K562 (cell line): ENCODE data around the gene SLC36A1. TPM values are rescaled to one million over a fixed set of nuclear protein-coding genes. Genes with fewer than 3 reads are reported as not detected.

Source experiments
- CBX5 ChIP-seq: IDR thresholded peaks from 2 replicates; pipeline ENCODE4 v1.6.1; 2014; ENCODE audit warnings: low read depth, borderline replicate concordance
- CC2D1A ChIP-seq: fragments of 450-650 bp; IDR thresholded peaks from 2 replicates; pipeline ENCODE4 v1.6.1; 2017; ENCODE audit warnings: mild to moderate bottlenecking
- HEY1 ChIP-seq: fragments of 250-450 bp; sonication (Bioruptor Pico); IDR thresholded peaks from 2 replicates; pipeline ENCODE4 v1.5.0; 2020; ENCODE audit warnings: mild to moderate bottlenecking, moderate library complexity, borderline replicate concordance
- HNRNPH1 ChIP-seq: fragments of 200-400 bp; formaldehyde crosslinking; optimal IDR thresholded peaks from 2 replicates; pipeline ENCODE3; 2017; ENCODE audit warnings: low read depth, mild to moderate bottlenecking, low read length, moderate library complexity
- KAT2B ChIP-seq: IDR thresholded peaks from one replicate; pipeline ENCODE4 v1.6.1; 2012; ENCODE audit warnings: low read depth, mild to moderate bottlenecking, control low read depth, inconsistent platforms, low read length, moderate library complexity
- KDM1A ChIP-seq, 2 experiments: fragments of 450-650 bp; IDR thresholded peaks; 2 replicates each; pipeline ENCODE4 v1.6.1; 2016; ENCODE audit warnings: mild to moderate bottlenecking in 2 of 2
- MYC ChIP-seq, 2 experiments: fragments of 250-450 bp in 1 of 2; sonication (Bioruptor Pico) in 1 of 2; IDR thresholded peaks; 2 replicates each; pipeline versions ENCODE4 v1.5.1 to v1.6.1; 2012 to 2021; ENCODE audit warnings: low read depth in 2 of 2, borderline replicate concordance in 1 of 2, improper control_type of control experiment in 1 of 2, low read length in 1 of 2, mild to moderate bottlenecking in 1 of 2, moderate library complexity in 1 of 2
- NFE2L1 ChIP-seq: fragments of 450-650 bp; IDR thresholded peaks from 2 replicates; pipeline ENCODE4 v1.6.1; 2016; ENCODE audit warnings: missing genetic modification characterization, low read depth, mild to moderate bottlenecking, missing compliant biosample characterization, moderate library complexity, borderline replicate concordance
- POLR2AphosphoS2 ChIP-seq: IDR thresholded peaks from 2 replicates; pipeline ENCODE4 v1.6.1; 2012; ENCODE audit warnings: low read length, improper control_type of control experiment
- RBFOX2 ChIP-seq: fragments of 200-400 bp; formaldehyde crosslinking; IDR thresholded peaks from 2 replicates; pipeline ENCODE4 v1.6.1; 2017; ENCODE audit warnings: low read depth, mild to moderate bottlenecking, low read length, moderate library complexity
- RBM17 ChIP-seq: fragments of 200-400 bp; formaldehyde crosslinking; IDR thresholded peaks from 2 replicates; pipeline ENCODE4 v1.6.1; 2017; ENCODE audit warnings: low read depth, mild to moderate bottlenecking, low read length, borderline replicate concordance
- RFX1 ChIP-seq: fragments of 450-650 bp; IDR thresholded peaks from 2 replicates; pipeline ENCODE4 v1.6.1; 2016; ENCODE audit warnings: mild to moderate bottlenecking, moderate library complexity
- ZNF12 ChIP-seq: sonication (generic); formaldehyde crosslinking; IDR thresholded peaks from 2 replicates; pipeline ENCODE4 v1.4.0; 2020; ENCODE audit warnings: mild to moderate bottlenecking, missing genetic modification reagents
- ZNF586 ChIP-seq: fragments of 450-650 bp; formaldehyde crosslinking; conservative IDR thresholded peaks from 2 replicates; pipeline ENCODE4 v1.4.0; 2020; ENCODE audit warnings: mild to moderate bottlenecking, moderate library complexity
- polyA plus RNA-seq, 8 experiments: library from polyadenylated mRNA; depleted of rRNA in 4 of 8; stranded (reverse) in 5 of 8; unstranded in 3 of 8; fragments of >200 nt; fragmentation: Nextera tagmentation in 2 of 8; fragmentation: Illumina TruSeq in 1 of 8; extraction: Ambion mirVana in 2 of 8; extraction: Trizol in 1 of 8; gene quantifications; 2 replicates each; pipeline versions ENCODE4 v1.2.1 to v1.2.3, GENCODE V29; 2011 to 2014; ENCODE audit warnings: inconsistent platforms in 1 of 8, missing spikeins in 1 of 8
- total RNA-seq, 7 experiments: library from RNA; depleted of rRNA in 6 of 7; stranded (reverse); fragments of >200 nt in 6 of 7; fragmentation: Illumina TruSeq in 2 of 7; extraction: Trizol in 2 of 7; gene quantifications; 2 replicates each; pipeline versions ENCODE4 v1.2.1 to v1.2.3, GENCODE V29; 2011 to 2021; ENCODE audit warnings: low replicate concordance in 1 of 7
- TF ChIP-seq, protein P1 (sequence below): IDR thresholded peaks from 2 replicates; pipeline ENCODE4 v1.6.1; 2011; ENCODE audit not compliant: insufficient read length; ENCODE audit errors: extremely low read depth
- TF ChIP-seq, protein P2 (sequence below): fragments of 250-450 bp; sonication (Bioruptor Pico); IDR thresholded peaks from 2 replicates; pipeline ENCODE4 v1.8.0; 2022; ENCODE audit warnings: inconsistent platforms
- TF ChIP-seq, protein P3 (sequence below): sonication (generic); formaldehyde crosslinking; IDR thresholded peaks from 2 replicates; pipeline ENCODE4 v1.8.1; 2023; ENCODE audit warnings: missing genetic modification reagents, mild to moderate bottlenecking, borderline replicate concordance

The SLC36A1 gene
- total and polyA plus RNA-seq, 9 of the 15 experiments (the other 6 are each of a cell fraction or from before 2014, with no cell fraction given) = 1.6 to 8.4 (median 4.6) TPM

DNA sequence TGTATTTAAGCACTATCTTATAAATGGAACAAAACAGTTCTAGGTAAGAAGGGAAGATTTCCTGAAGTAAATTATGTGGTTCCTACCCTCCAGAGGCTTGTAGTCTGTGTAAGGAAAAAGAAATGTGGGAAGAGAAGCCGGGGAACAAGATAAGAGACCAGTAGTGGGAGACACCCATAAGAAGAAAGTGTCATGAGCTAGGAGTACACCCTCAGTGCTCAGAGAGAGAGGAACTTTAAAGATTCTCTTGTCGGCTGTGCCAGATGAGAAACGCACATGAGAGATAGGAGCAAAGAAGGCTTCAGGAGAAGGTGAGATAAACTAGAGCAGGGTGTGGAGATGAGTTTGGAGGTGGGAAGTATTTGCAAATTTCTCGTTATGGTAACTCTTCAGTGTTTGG lies 18.1 kb downstream of the SLC36A1 start (continued):
- TF ChIP-seq POLR2AphosphoS2 = no peak
- no peak for TF ChIP-seq NFE2L1
- TF ChIP-seq, protein P1, sequence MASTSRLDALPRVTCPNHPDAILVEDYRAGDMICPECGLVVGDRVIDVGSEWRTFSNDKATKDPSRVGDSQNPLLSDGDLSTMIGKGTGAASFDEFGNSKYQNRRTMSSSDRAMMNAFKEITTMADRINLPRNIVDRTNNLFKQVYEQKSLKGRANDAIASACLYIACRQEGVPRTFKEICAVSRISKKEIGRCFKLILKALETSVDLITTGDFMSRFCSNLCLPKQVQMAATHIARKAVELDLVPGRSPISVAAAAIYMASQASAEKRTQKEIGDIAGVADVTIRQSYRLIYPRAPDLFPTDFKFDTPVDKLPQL = no peak
- TF ChIP-seq, protein P2, sequence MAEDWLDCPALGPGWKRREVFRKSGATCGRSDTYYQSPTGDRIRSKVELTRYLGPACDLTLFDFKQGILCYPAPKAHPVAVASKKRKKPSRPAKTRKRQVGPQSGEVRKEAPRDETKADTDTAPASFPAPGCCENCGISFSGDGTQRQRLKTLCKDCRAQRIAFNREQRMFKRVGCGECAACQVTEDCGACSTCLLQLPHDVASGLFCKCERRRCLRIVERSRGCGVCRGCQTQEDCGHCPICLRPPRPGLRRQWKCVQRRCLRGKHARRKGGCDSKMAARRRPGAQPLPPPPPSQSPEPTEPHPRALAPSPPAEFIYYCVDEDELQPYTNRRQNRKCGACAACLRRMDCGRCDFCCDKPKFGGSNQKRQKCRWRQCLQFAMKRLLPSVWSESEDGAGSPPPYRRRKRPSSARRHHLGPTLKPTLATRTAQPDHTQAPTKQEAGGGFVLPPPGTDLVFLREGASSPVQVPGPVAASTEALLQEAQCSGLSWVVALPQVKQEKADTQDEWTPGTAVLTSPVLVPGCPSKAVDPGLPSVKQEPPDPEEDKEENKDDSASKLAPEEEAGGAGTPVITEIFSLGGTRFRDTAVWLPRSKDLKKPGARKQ (CRISPR knock-in tag) = no peak
- no peak for TF ChIP-seq HEY1 (CRISPR knock-in tag)
- no peak for TF ChIP-seq RFX1
- no peak for TF ChIP-seq RBFOX2
- TF ChIP-seq CBX5 = 0 out of 2 replicates have a peak, but pooled peaks have one; percentile 29
- TF ChIP-seq KAT2B = no peak
- no peak for TF ChIP-seq HNRNPH1
- no peak for TF ChIP-seq ZNF586 (CRISPR knock-in tag)
- TF ChIP-seq MYC (IDR thresholded peaks at IDR 0.05; ENCODE audit: low read depth, low read length) = no peak
- TF ChIP-seq MYC (CRISPR knock-in tag; IDR thresholded peaks at IDR 0.05; ENCODE audit: borderline replicate concordance, low read depth) = no peak
- TF ChIP-seq RBM17 = no peak
- TF ChIP-seq, protein P3, sequence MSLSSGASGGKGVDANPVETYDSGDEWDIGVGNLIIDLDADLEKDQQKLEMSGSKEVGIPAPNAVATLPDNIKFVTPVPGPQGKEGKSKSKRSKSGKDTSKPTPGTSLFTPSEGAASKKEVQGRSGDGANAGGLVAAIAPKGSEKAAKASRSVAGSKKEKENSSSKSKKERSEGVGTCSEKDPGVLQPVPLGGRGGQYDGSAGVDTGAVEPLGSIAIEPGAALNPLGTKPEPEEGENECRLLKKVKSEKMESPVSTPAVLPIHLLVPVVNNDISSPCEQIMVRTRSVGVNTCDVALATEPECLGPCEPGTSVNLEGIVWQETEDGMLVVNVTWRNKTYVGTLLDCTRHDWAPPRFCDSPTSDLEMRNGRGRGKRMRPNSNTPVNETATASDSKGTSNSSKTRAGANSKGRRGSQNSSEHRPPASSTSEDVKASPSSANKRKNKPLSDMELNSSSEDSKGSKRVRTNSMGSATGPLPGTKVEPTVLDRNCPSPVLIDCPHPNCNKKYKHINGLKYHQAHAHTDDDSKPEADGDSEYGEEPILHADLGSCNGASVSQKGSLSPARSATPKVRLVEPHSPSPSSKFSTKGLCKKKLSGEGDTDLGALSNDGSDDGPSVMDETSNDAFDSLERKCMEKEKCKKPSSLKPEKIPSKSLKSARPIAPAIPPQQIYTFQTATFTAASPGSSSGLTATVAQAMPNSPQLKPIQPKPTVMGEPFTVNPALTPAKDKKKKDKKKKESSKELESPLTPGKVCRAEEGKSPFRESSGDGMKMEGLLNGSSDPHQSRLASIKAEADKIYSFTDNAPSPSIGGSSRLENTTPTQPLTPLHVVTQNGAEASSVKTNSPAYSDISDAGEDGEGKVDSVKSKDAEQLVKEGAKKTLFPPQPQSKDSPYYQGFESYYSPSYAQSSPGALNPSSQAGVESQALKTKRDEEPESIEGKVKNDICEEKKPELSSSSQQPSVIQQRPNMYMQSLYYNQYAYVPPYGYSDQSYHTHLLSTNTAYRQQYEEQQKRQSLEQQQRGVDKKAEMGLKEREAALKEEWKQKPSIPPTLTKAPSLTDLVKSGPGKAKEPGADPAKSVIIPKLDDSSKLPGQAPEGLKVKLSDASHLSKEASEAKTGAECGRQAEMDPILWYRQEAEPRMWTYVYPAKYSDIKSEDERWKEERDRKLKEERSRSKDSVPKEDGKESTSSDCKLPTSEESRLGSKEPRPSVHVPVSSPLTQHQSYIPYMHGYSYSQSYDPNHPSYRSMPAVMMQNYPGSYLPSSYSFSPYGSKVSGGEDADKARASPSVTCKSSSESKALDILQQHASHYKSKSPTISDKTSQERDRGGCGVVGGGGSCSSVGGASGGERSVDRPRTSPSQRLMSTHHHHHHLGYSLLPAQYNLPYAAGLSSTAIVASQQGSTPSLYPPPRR (CRISPR knock-in tag) = no peak
- peak; percentile 24 to 57; a peak in 3 of 4 replicates for TF ChIP-seq KDM1A (IDR thresholded peaks at IDR 0.05)
- TF ChIP-seq CC2D1A = peak; percentile 72; the same call in 1 of the 2 replicates
- no peak for TF ChIP-seq ZNF12 (CRISPR knock-in tag)
